ENCODE results near the gene ADAMTSL3. TPM values are rescaled to one million over a fixed set of nuclear protein-coding genes. Genes with fewer than 3 reads are reported as not detected.

The ADAMTSL3 gene
- total and polyA plus RNA-seq, 2 experiments from 2014 or later, result 0.61 to 0.87 TPM

- Histone ChIP-seq H3K36me3 (ENCODE audit: insufficient read depth) (no peaks in the 10 kb centered on the region), H3K79me2 (replicated peaks; ENCODE audit: insufficient read depth) (no peaks in the 10 kb centered on the region), H3K27ac (ENCODE audit: low read depth) (no peak overlapping the region), H4K20me1 (replicated peaks; ENCODE audit: insufficient read depth) (no peaks in the 10 kb centered on the region), H2AFZ (no peak overlapping the region), H3K4me2 (no peak overlapping the region), H3K27me3 (ENCODE audit: insufficient read depth) (no peaks in the 10 kb centered on the region), H3K4me1 (ENCODE audit: insufficient read depth) (peaks cover 11% of the 10 kb centered on the region), H3F3A (replicated peaks; ENCODE audit: low read depth) (no peaks in the 10 kb centered on the region), H3K9me2 (ENCODE audit: insufficient read depth) (peaks cover 3% of the 10 kb centered on the region; the same call in 1 of the 2 replicates), H3K4me3 (no peak overlapping the region)
- Mint-ChIP-seq H3K36me3 (ENCODE audit: low read depth) (no peaks in the 10 kb centered on the region), H3K9me3 (0 out of 3 replicates have a peak, but pooled peaks cover 1% of the 10 kb centered on the region), H3K4me1 (peaks cover 18% of the 10 kb centered on the region), H3K4me3 (no peak overlapping the region), H3K27me3 (ENCODE audit: insufficient read depth, low read depth, poor library complexity) (peaks cover 3% of the 10 kb centered on the region), H3K27ac (no peak overlapping the region)
- TF ChIP-seq POLR2AphosphoS5 (IDR thresholded peaks at IDR 0.05; ENCODE audit: low read depth), result no peak
- TF ChIP-seq EZH2phosphoT487 (IDR thresholded peaks at IDR 0.05; ENCODE audit: unreplicated experiment), result no peak
- DNase-seq (ENCODE audit: low spot score) (no peak), ATAC-seq (no peak)
Observed at GRCh38 chr15:83914906-83915305, 261.0 kb downstream of the ADAMTSL3 start.

GRCh38 chr15:83917432-83917831 lies 263.5 kb downstream of the ADAMTSL3 start:
- H3K27me3 Mint-ChIP-seq (ENCODE audit: insufficient read depth, low read depth, poor library complexity), result peaks cover 3% of the 10 kb centered on the region
- no peaks in the 10 kb centered on the region for H3K27me3 ChIP-seq (ENCODE audit: insufficient read depth)
- H3K79me2 ChIP-seq (replicated peaks; ENCODE audit: insufficient read depth), result no peaks in the 10 kb centered on the region
- H3K4me1 Mint-ChIP-seq, result peaks cover 18% of the 10 kb centered on the region
- DNase-seq (ENCODE audit: low spot score) (no peak), ATAC-seq (no peak)
- no peaks in the 10 kb centered on the region for H3K9me3 Mint-ChIP-seq
- no peaks in the 10 kb centered on the region for H3K36me3 ChIP-seq (ENCODE audit: insufficient read depth)
- H3K4me3 Mint-ChIP-seq, result no peak overlapping the region
- no peak overlapping the region for H2AFZ ChIP-seq
- H3F3A ChIP-seq (replicated peaks; ENCODE audit: low read depth), result no peaks in the 10 kb centered on the region
- H3K4me3 ChIP-seq, result no peak overlapping the region
- H3K4me2 ChIP-seq, result no peak overlapping the region
- H3K36me3 Mint-ChIP-seq (ENCODE audit: low read depth), result no peaks in the 10 kb centered on the region
- no peak overlapping the region for H3K27ac Mint-ChIP-seq
- H3K9me2 ChIP-seq (ENCODE audit: insufficient read depth), result peaks cover 3% of the 10 kb centered on the region; the same call in 1 of the 2 replicates
- no peaks in the 10 kb centered on the region for H4K20me1 ChIP-seq (replicated peaks; ENCODE audit: insufficient read depth)
- peaks cover 11% of the 10 kb centered on the region for H3K4me1 ChIP-seq (ENCODE audit: insufficient read depth)
- no peak overlapping the region for H3K27ac ChIP-seq (ENCODE audit: low read depth)
- TF ChIP-seq EZH2phosphoT487 (IDR thresholded peaks at IDR 0.05; ENCODE audit: unreplicated experiment) (no peak), EZH2 (IDR thresholded peaks at IDR 0.05; ENCODE audit: low read depth, unreplicated experiment) (no peak), ZNF114 (CRISPR knock-in tag; IDR thresholded peaks at IDR 0.05) (no peak), ZNF331 (CRISPR knock-in tag; IDR thresholded peaks at IDR 0.05; ENCODE audit: low read depth) (no peak), ZNF462 (CRISPR knock-in tag; IDR thresholded peaks at IDR 0.05) (no peak), STAT1 (IDR thresholded peaks at IDR 0.05; ENCODE audit: unreplicated experiment) (no peak), JUNB (IDR thresholded peaks at IDR 0.05; ENCODE audit: unreplicated experiment) (no peak), CREB1 (CRISPR knock-in tag; IDR thresholded peaks at IDR 0.05; ENCODE audit: low read depth) (no peak), POLR2AphosphoS5 (IDR thresholded peaks at IDR 0.05; ENCODE audit: low read depth) (no peak), NANOG (IDR thresholded peaks at IDR 0.05; ENCODE audit: borderline replicate concordance) (no peak), CTCF (conservative IDR thresholded peaks at IDR 0.05; ENCODE audit: low read depth in 2 of 2) (no peak), ETS1 (IDR thresholded peaks at IDR 0.05) (no peak)
